SU-DHL-6 (cell line): ENCODE data around the gene PROSER1.

Experiments used
- H2AFZ ChIP-seq: fragments of 200-600 bp; sonication (generic); 2 replicates; pipeline ENCODE4 v1.6.1; 2014; ENCODE audit warnings: low read depth, mild to moderate bottlenecking, moderate library complexity, mixed read lengths, antibody characterized with exemption, low read length; ENCODE audit not compliant: severe bottlenecking
- H3F3A ChIP-seq: fragments of 200-600 bp; shearing (Covaris generic); 2 replicates; pipeline ENCODE4 v1.6.0; 2016; ENCODE audit warnings: antibody characterized with exemption, mild to moderate bottlenecking; ENCODE audit not compliant: insufficient read depth
- H3K27ac ChIP-seq: fragments of 200-600 bp; sonication (generic); 2 replicates; pipeline ENCODE4 v1.5.1; 2016; ENCODE audit warnings: low read depth, mild to moderate bottlenecking, low read length, moderate library complexity, mixed read lengths
- H3K27me3 ChIP-seq: fragments of 200-600 bp; sonication (generic), shearing (Covaris generic); 2 replicates; pipeline ENCODE4 v1.6.0; 2014; ENCODE audit warnings: mild to moderate bottlenecking, low read length
- H3K36me3 ChIP-seq: fragments of 200-600 bp; sonication (generic); 2 replicates; pipeline ENCODE4 v1.6.1; 2014; ENCODE audit warnings: mild to moderate bottlenecking, low read length, mixed read lengths
- H3K4me2 ChIP-seq: fragments of 300-600, 200-600 bp; shearing (Covaris generic), sonication (generic); 2 replicates; pipeline ENCODE4 v1.6.0; 2014; ENCODE audit warnings: low read length, low read depth, mild to moderate bottlenecking; ENCODE audit not compliant: poor library complexity, severe bottlenecking
- H3K4me3 ChIP-seq: fragments of 200-600 bp; sonication (generic); 2 replicates; pipeline ENCODE4 v1.5.1; 2014; ENCODE audit warnings: antibody characterized with exemption, low read length, mild to moderate bottlenecking, mixed read lengths; ENCODE audit not compliant: insufficient read depth, poor library complexity, severe bottlenecking
- H3K79me2 ChIP-seq: fragments of 200-600 bp; sonication (generic); 2 replicates; pipeline ENCODE4 v1.6.1; 2014; ENCODE audit warnings: mild to moderate bottlenecking, low read length, moderate library complexity; ENCODE audit not compliant: insufficient read depth
- H3K9ac ChIP-seq: fragments of 200-600 bp; sonication (generic); 2 replicates; pipeline ENCODE4 v1.7.0; 2014; ENCODE audit warnings: mild to moderate bottlenecking, low read length
- H3K9me2 ChIP-seq: fragments of 200-600 bp; sonication (generic); replicated peaks from 2 replicates; pipeline ENCODE4 v1.6.1; 2014; ENCODE audit warnings: low read length; ENCODE audit not compliant: insufficient read depth
- H3K9me3 ChIP-seq: fragments of 200-600 bp; sonication (generic); 2 replicates; pipeline ENCODE4 v1.6.1; 2014; ENCODE audit warnings: low read length, mixed read lengths; ENCODE audit not compliant: insufficient read depth
- H4K20me1 ChIP-seq: fragments of 200-600 bp; sonication (generic); 2 replicates; pipeline ENCODE4 v1.6.1; 2014; ENCODE audit warnings: low read depth, mild to moderate bottlenecking, antibody characterized with exemption, low read length, moderate library complexity, mixed read lengths
- EZH2phosphoT487 ChIP-seq: fragments of 200-600 bp; sonication (generic), shearing (Covaris generic); conservative IDR thresholded peaks from 2 replicates; pipeline ENCODE4 v1.6.1; 2018; ENCODE audit warnings: mild to moderate bottlenecking, antibody characterized with exemption, low read length, moderate library complexity, mixed read lengths
- TF ChIP-seq, protein P1 (sequence below): fragments of 200-600 bp; sonication (generic); IDR thresholded peaks from one replicate; pipeline ENCODE4 v1.5.1; 2017; ENCODE audit warnings: antibody characterized with exemption, mild to moderate bottlenecking, low read length, moderate library complexity; ENCODE audit not compliant: insufficient read depth, poor library complexity, severe bottlenecking

PROSER1 gene

DNA sequence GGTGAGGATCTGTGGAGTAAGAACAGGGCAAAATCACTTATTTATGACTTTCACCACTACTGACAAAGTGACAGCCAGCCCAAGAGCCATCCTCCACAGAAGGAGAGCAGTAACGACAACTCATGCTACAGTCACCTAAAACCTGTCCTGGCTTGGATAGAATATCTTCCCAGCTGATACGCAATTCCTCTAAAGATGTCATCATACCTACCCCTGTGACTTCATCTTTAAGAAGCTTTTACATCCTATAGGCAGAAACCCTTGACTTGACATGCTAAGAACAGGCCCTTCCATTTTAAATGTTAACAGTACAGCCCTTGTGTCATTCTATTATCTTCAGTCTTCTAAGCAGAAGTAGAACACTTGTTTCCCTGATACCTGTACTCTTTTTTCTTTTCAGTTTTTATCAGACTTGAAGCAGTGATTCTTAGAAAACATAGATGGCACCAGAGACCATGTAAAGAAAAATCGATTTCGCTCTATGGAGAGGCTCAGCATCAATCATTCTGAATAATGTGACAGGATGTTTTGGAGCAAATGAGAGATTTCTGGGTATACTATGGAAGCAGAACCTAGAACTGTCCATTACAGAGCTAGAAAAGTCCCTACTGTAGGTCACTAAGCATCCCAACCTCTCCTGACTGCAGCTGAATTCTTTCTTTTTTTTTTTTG lies 67.4 kb downstream of the PROSER1 start:
- Histone ChIP-seq H3K9me2 (no peaks in the 10 kb centered on the region), H2AFZ (no peak overlapping the region), H3K4me3 (no peak overlapping the region), H3K9ac (no peak overlapping the region), H3K27ac (no peak overlapping the region), H3F3A (no peaks in the 10 kb centered on the region), H3K36me3 (no peaks in the 10 kb centered on the region), H3K9me3 (no peaks in the 10 kb centered on the region), H3K4me2 (no peak overlapping the region), H4K20me1 (no peaks in the 10 kb centered on the region), H3K27me3 (no peaks in the 10 kb centered on the region), H3K79me2 (no peaks in the 10 kb centered on the region)
- no peak for TF ChIP-seq EZH2phosphoT487
- TF ChIP-seq, protein P1, sequence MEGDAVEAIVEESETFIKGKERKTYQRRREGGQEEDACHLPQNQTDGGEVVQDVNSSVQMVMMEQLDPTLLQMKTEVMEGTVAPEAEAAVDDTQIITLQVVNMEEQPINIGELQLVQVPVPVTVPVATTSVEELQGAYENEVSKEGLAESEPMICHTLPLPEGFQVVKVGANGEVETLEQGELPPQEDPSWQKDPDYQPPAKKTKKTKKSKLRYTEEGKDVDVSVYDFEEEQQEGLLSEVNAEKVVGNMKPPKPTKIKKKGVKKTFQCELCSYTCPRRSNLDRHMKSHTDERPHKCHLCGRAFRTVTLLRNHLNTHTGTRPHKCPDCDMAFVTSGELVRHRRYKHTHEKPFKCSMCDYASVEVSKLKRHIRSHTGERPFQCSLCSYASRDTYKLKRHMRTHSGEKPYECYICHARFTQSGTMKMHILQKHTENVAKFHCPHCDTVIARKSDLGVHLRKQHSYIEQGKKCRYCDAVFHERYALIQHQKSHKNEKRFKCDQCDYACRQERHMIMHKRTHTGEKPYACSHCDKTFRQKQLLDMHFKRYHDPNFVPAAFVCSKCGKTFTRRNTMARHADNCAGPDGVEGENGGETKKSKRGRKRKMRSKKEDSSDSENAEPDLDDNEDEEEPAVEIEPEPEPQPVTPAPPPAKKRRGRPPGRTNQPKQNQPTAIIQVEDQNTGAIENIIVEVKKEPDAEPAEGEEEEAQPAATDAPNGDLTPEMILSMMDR = no peak

DNA sequence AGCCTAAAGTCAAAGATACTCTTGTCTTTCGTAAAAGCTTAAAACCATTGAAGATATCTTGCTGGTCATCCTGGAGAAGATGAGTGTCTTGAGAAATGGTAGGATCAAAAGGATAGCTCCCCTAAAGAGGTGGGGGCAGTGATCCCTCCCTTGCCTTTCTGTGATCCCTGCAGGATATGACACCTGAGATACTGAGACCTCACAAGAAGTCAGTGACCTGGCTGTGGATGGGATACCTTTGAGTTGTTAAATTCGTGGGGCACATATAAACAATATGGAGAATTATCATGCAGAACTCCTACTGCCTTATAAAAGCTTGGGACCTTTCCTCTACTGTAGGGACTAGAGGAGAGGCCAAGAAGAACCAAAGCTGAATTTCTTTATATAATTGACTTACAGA lies 68.7 kb downstream of the PROSER1 start:
- no peaks in the 10 kb centered on the region for H3F3A ChIP-seq
- no peaks in the 10 kb centered on the region for H3K9me2 ChIP-seq
- no peak overlapping the region for H3K27ac ChIP-seq
- no peaks in the 10 kb centered on the region for H3K79me2 ChIP-seq
- no peaks in the 10 kb centered on the region for H3K9me3 ChIP-seq
- H2AFZ ChIP-seq = no peak overlapping the region
- H3K36me3 ChIP-seq = no peaks in the 10 kb centered on the region
- H4K20me1 ChIP-seq = no peaks in the 10 kb centered on the region
- no peak overlapping the region for H3K9ac ChIP-seq
- no peak overlapping the region for H3K4me3 ChIP-seq
- no peak overlapping the region for H3K4me2 ChIP-seq
- no peaks in the 10 kb centered on the region for H3K27me3 ChIP-seq
- TF ChIP-seq EZH2phosphoT487 = no peak
- TF ChIP-seq, protein P1 = no peak

DNA sequence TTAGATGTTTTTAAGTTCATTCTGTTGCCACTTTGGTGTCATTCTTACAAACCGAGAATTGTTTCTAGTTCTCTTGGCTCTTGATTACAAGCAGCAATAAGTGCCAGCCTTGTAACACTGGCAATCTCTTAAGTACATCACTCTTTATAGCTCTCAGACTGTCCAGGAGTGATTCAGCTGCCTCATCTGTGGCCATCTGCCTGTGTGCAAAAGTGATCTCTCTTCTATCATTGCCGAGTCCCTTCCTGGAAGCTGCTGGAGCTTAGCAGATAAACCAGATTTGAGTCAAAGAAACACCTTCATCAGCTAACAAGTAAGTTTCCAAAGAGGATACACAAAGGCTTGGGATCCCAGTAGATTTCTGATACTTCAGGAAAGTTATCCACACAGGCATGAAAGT lies 70.4 kb downstream of the PROSER1 start:
- Histone ChIP-seq H3K27me3 (no peaks in the 10 kb centered on the region), H3K36me3 (no peaks in the 10 kb centered on the region), H3K4me2 (no peak overlapping the region), H3K9ac (no peak overlapping the region), H3K79me2 (no peaks in the 10 kb centered on the region), H3K27ac (no peak overlapping the region), H3K9me3 (no peaks in the 10 kb centered on the region), H4K20me1 (no peaks in the 10 kb centered on the region), H3K9me2 (no peaks in the 10 kb centered on the region), H2AFZ (no peak overlapping the region), H3F3A (no peaks in the 10 kb centered on the region), H3K4me3 (no peak overlapping the region)
- TF ChIP-seq EZH2phosphoT487 = no peak
- TF ChIP-seq, protein P1 = no peak
